ENCODE results near the gene GOLGA3.

The GOLGA3 gene

GRCh38 chr12:132727091-132727794 lies 101.4 kb downstream of the GOLGA3 start:
- Histone ChIP-seq H3K9me3 (ENCODE audit: control insufficient read depth in 1 of 2, low read length in 2 of 2) (no peaks in the 10 kb centered on the region), H3K4me1 (ENCODE audit: control insufficient read depth in 1 of 2, insufficient read depth in 2 of 2, low read length in 2 of 2) (no peaks in the 10 kb centered on the region), H3K36me3 (ENCODE audit: control insufficient read depth in 1 of 2, insufficient read depth in 2 of 2, low read length in 2 of 2) (peaks cover 59 to 87% of the 10 kb centered on the region in 2 donors), H3K4me3 (ENCODE audit: low read depth in 1 of 2, low read length in 2 of 2) (no peak overlapping the region), H3K27ac (ENCODE audit: low read length) (no peak overlapping the region), H3K27me3 (ENCODE audit: low read depth, low read length) (no peaks in the 10 kb centered on the region)

GRCh38 chr12:132726386-132726785 lies 102.3 kb downstream of the GOLGA3 start:
- Histone ChIP-seq H3K27me3 (ENCODE audit: low read depth, low read length) (no peaks in the 10 kb centered on the region), H3K9me3 (ENCODE audit: control insufficient read depth in 1 of 2, low read length in 2 of 2) (no peaks in the 10 kb centered on the region), H3K4me3 (ENCODE audit: low read depth in 1 of 2, low read length in 2 of 2) (no peak overlapping the region), H3K27ac (ENCODE audit: low read length) (no peak overlapping the region), H3K4me1 (ENCODE audit: control insufficient read depth in 1 of 2, insufficient read depth in 2 of 2, low read length in 2 of 2) (no peaks in the 10 kb centered on the region), H3K36me3 (ENCODE audit: control insufficient read depth in 1 of 2, insufficient read depth in 2 of 2, low read length in 2 of 2) (peaks cover 54 to 86% of the 10 kb centered on the region in 2 donors)

DNA sequence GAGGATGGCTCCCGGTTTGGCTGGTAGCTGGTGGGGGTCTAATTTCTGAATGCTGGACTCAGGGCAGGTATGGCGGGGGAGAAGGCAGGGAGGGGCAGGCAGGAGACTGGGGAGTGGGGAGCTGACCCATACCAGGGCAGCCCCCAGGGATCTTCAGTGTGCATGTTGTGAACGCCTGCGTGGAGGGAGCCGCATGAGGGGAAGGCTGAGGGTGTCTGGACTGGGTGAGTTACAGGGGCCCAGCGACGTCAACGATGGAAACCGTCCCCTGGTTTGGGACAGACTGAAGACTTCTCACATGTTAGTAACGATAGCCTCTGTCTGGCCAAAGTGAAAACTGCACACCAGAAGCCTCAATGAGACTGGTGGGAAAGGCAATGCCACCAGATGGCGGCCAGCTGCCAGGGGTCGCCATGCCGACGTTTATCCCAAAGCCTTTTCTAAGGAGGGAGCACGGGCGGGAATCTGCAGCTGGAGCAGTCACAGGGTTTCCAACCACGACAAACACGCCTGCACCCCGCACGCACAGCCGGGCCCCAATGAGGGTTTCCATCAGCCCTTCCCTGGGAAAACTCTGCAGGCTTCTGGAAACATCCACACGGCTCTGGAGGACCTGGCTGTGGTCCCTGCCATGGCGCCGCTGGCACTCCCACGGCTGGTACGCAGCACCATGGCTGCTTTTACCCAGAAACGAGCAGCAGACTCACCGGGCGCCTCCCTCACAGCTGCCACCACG lies 104.0 kb downstream of the GOLGA3 start:
- peaks cover 44 to 84% of the 10 kb centered on the region in 2 donors for H3K36me3 ChIP-seq (ENCODE audit: control insufficient read depth in 1 of 2, insufficient read depth in 2 of 2, low read length in 2 of 2)
- no peak overlapping the region for H3K27ac ChIP-seq (ENCODE audit: low read length)
- no peaks in the 10 kb centered on the region for H3K4me1 ChIP-seq (ENCODE audit: control insufficient read depth in 1 of 2, insufficient read depth in 2 of 2, low read length in 2 of 2)
- no peaks in the 10 kb centered on the region for H3K27me3 ChIP-seq (ENCODE audit: low read depth, low read length)
- H3K4me3 ChIP-seq (ENCODE audit: low read depth in 1 of 2, low read length in 2 of 2) = no peak overlapping the region
- H3K9me3 ChIP-seq (ENCODE audit: control insufficient read depth in 1 of 2, low read length in 2 of 2) = no peaks in the 10 kb centered on the region

GRCh38 chr12:132723764-132724140 lies 104.9 kb downstream of the GOLGA3 start:
- peaks cover 51 to 88% of the 10 kb centered on the region in 2 donors for H3K36me3 ChIP-seq (ENCODE audit: control insufficient read depth in 1 of 2, insufficient read depth in 2 of 2, low read length in 2 of 2)
- H3K9me3 ChIP-seq (ENCODE audit: control insufficient read depth in 1 of 2, low read length in 2 of 2) = no peaks in the 10 kb centered on the region
- H3K4me3 ChIP-seq (ENCODE audit: low read depth in 1 of 2, low read length in 2 of 2) = no peak overlapping the region
- H3K4me1 ChIP-seq (ENCODE audit: control insufficient read depth in 1 of 2, insufficient read depth in 2 of 2, low read length in 2 of 2) = no peaks in the 10 kb centered on the region
- H3K27me3 ChIP-seq (ENCODE audit: low read depth, low read length) = no peaks in the 10 kb centered on the region
- no peak overlapping the region for H3K27ac ChIP-seq (ENCODE audit: low read length)

- Histone ChIP-seq H3K4me1 (ENCODE audit: control insufficient read depth in 1 of 2, insufficient read depth in 2 of 2, low read length in 2 of 2) (no peaks in the 10 kb centered on the region), H3K27me3 (ENCODE audit: low read depth, low read length) (no peaks in the 10 kb centered on the region), H3K9me3 (ENCODE audit: control insufficient read depth in 1 of 2, low read length in 2 of 2) (no peaks in the 10 kb centered on the region), H3K36me3 (ENCODE audit: control insufficient read depth in 1 of 2, insufficient read depth in 2 of 2, low read length in 2 of 2) (peaks cover 48 to 85% of the 10 kb centered on the region in 2 donors), H3K27ac (ENCODE audit: low read length) (no peak overlapping the region), H3K4me3 (ENCODE audit: low read depth in 1 of 2, low read length in 2 of 2) (no peak overlapping the region)
Observed at GRCh38 chr12:132723015-132723763, 105.5 kb downstream of the GOLGA3 start.

DNA sequence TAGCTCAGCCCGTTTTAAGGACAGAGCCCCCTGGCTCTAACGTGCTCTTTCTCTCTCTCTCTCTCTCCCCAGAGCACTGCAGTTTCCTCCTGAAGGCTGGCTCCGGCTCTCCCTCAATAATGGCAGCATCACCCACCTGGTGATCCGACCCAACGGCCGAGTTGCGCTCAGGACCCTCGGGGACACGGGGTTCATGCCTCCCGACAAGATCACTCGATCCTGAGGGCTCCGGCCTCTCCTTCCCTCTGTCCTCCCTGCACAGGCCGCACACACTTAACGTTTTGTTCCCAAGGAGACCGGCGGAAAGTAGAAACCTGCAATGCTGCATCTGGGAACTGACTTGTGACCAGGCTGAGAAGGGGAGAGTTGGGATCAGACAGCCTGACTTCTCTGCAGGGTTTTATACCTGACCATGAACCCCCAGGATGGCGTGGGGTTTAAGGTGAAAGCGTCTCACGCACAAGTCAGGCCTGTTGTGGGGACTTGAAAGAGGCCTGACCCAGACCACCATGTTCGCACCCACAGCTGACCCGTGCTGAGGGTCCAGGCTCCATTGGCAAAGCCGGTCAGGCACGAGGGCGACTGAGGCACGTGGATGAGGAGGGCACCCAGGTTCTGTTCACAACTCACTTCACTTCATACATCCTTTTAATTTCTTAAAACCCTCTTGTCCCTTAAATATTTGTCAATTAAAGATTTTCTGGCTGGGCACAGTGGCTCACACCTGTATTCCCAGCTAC lies 107.9 kb downstream of the GOLGA3 start:
- no peak overlapping the region for H3K4me3 ChIP-seq (ENCODE audit: low read depth in 1 of 2, low read length in 2 of 2)
- peaks cover 31 to 81% of the 10 kb centered on the region in 2 donors for H3K36me3 ChIP-seq (ENCODE audit: control insufficient read depth in 1 of 2, insufficient read depth in 2 of 2, low read length in 2 of 2)

DNA sequence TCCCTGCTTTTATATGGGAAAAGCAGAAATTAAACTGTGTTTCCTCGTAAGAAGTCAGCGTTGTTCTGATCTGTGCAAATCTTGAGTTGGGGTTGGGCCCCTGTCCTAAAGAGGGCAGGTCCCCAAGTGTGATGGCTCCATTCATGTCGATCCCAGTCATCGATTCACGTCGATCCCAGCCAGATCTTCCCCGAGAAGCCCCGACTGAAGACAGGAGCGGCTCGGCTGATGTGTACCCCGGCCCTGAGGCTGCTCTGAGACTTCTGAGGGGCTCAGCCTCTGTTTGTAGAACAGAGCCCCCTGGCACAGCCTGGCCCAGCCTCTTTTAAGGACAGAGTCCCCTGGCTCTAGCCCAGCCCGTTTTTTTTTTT lies 108.7 kb downstream of the GOLGA3 start:
- Histone ChIP-seq H3K36me3 (ENCODE audit: control insufficient read depth in 1 of 2, insufficient read depth in 2 of 2, low read length in 2 of 2) (peaks cover 23 to 75% of the 10 kb centered on the region in 2 donors), H3K9me3 (ENCODE audit: control insufficient read depth in 1 of 2, low read length in 2 of 2) (no peaks in the 10 kb centered on the region), H3K27me3 (ENCODE audit: low read depth, low read length) (no peaks in the 10 kb centered on the region), H3K27ac (ENCODE audit: low read length) (no peak overlapping the region), H3K4me3 (ENCODE audit: low read depth in 1 of 2, low read length in 2 of 2) (no peak overlapping the region), H3K4me1 (ENCODE audit: control insufficient read depth in 1 of 2, insufficient read depth in 2 of 2, low read length in 2 of 2) (no peaks in the 10 kb centered on the region)

More for the DNA sequence above, 107.9 kb downstream of the GOLGA3 start:
- H3K27me3 ChIP-seq (ENCODE audit: low read depth, low read length) = no peaks in the 10 kb centered on the region
- H3K27ac ChIP-seq (ENCODE audit: low read length) = no peak overlapping the region
- H3K4me1 ChIP-seq (ENCODE audit: control insufficient read depth in 1 of 2, insufficient read depth in 2 of 2, low read length in 2 of 2) = no peaks in the 10 kb centered on the region
- no peaks in the 10 kb centered on the region for H3K9me3 ChIP-seq (ENCODE audit: control insufficient read depth in 1 of 2, low read length in 2 of 2)

DNA sequence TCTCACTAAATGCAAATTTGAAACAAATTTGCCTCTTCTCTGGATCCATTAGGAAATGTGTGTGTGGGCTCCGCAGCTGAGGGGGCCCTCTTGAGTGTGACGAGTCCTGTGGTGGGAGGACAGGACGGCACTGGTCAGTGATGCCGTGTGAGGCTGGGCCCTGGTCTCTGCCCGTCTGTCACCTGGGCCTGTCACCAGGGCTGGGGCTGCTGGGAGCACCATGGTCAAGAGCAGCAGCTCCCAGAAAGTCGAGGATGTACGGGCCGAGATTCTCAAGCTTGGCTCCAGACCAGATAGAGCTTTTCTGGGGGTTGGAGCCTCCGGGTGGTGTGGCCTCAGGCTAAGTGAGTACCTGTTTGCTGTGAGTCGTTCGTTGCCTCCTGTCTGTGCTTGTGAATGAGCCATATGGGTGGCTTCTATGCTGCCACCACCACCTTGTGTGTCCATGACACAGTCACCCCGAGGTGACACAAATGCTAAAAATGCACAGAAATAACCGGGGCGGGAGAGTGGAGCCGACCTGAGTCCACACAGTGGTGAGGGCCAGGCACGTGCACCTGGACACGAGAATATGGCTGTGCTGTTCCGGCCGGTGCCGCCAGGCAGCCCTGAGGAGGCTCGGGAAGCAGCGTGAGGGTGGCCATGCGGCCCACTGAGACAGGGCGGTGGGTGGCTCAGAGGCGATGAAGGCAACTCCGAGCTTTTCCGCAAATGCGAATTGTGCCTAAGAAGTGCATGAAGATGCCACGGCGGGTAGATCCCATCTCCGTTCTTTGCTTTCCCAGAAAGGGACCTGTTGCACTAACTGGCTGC lies 109.3 kb downstream of the GOLGA3 start:
- H3K4me3 ChIP-seq (ENCODE audit: low read depth in 1 of 2, low read length in 2 of 2) = no peak overlapping the region
- no peaks in the 10 kb centered on the region for H3K4me1 ChIP-seq (ENCODE audit: control insufficient read depth in 1 of 2, insufficient read depth in 2 of 2, low read length in 2 of 2)
- no peak overlapping the region for H3K27ac ChIP-seq (ENCODE audit: low read length)
- no peaks in the 10 kb centered on the region for H3K9me3 ChIP-seq (ENCODE audit: control insufficient read depth in 1 of 2, low read length in 2 of 2)
- H3K36me3 ChIP-seq (ENCODE audit: control insufficient read depth in 1 of 2, insufficient read depth in 2 of 2, low read length in 2 of 2) = peaks cover 24 to 74% of the 10 kb centered on the region in 2 donors
- H3K27me3 ChIP-seq (ENCODE audit: low read depth, low read length) = no peaks in the 10 kb centered on the region
